Left lobe of liver (tissue), 2 donors: ENCODE data around the gene IL15RA. TPM values are rescaled to one million over a fixed set of nuclear protein-coding genes. Genes with fewer than 3 reads are reported as not detected.
A peak's percentile ranks its signal among the peaks of the same experiment; 100 is the strongest.
"Not testable (repeated sequence)": the region's sequence is repeated elsewhere in the genome, so short reads cannot be mapped to it uniquely, and the experiment has no call there.

Experiments used
- ATAC-seq: fragments of 200-7000 bp; cut with Tn5 transposase; one replicate; pipeline ENCODE4 v1.9.1; 2020; ENCODE audit warnings: mild to moderate bottlenecking, moderate library complexity
- DNase-seq: peaks from one replicate; pipeline ENCODE4 v3.0.0-alpha.2; 2020; ENCODE audit warnings: low spot score
- total RNA-seq: library from RNA; stranded (reverse); gene quantifications from one replicate; pipeline ENCODE4 v1.2.1, GENCODE V29; 2021
- donor health status: DM: no; HTN: no; CAD: no; lungs with moderate emphysema.
- donor health status: DM: no; HTN: yes; CAD: no.

Gene IL15RA
- total RNA-seq, 1 donor from 2014 or later = 8.4 TPM

- ATAC-seq = peak; percentile 63
- peak; percentile 69 for DNase-seq
These were observed 45.0 kb downstream of the IL15RA start for GRCh38 chr10:5932345-5932744.

GRCh38 chr10:5930272-5930671 is 47.1 kb downstream of the IL15RA start:
- ATAC-seq (peak; percentile 83), DNase-seq (peak; percentile 89)

- DNase-seq (no peak), ATAC-seq (no peak)
These were observed 47.9 kb downstream of the IL15RA start for GRCh38 chr10:5929442-5929841.

- no peak for ATAC-seq
- DNase-seq = no peak
These were observed 50.0 kb downstream of the IL15RA start for GRCh38 chr10:5927306-5927705.

GRCh38 chr10:5924889-5925288 is 52.5 kb downstream of the IL15RA start:
- DNase-seq (no peak), ATAC-seq (no peak)

GRCh38 chr10:5921746-5922145 is 55.6 kb downstream of the IL15RA start:
- ATAC-seq = no peak
- no peak for DNase-seq

- DNase-seq (no peak), ATAC-seq (no peak)
These were observed 57.8 kb downstream of the IL15RA start for GRCh38 chr10:5919568-5919967.

- ATAC-seq (no peak), DNase-seq (no peak)
These were observed 58.6 kb downstream of the IL15RA start for GRCh38 chr10:5918763-5919162.

- DNase-seq = no peak
- ATAC-seq = no peak
These were observed 60.0 kb downstream of the IL15RA start for GRCh38 chr10:5917305-5917704.

GRCh38 chr10:5915451-5915850 is 61.9 kb downstream of the IL15RA start:
- no peak for ATAC-seq
- no peak for DNase-seq

- ATAC-seq (no peak), DNase-seq (no peak)
These were observed 63.6 kb downstream of the IL15RA start for GRCh38 chr10:5913736-5914135.

GRCh38 chr10:5911670-5912069 is 65.7 kb downstream of the IL15RA start:
- no peak for ATAC-seq
- DNase-seq = no peak

GRCh38 chr10:5910323-5911100 is 66.8 kb downstream of the IL15RA start:
- DNase-seq = no peak
- ATAC-seq = no peak

- ATAC-seq, DNase-seq: not testable (repeated sequence)
These were observed 68.7 kb downstream of the IL15RA start for GRCh38 chr10:5908676-5909075.

- DNase-seq = no peak
- no peak for ATAC-seq
These were observed 70.7 kb downstream of the IL15RA start for GRCh38 chr10:5906651-5907050.

- DNase-seq (no peak), ATAC-seq (peak; percentile 64)
These were observed 71.4 kb downstream of the IL15RA start for GRCh38 chr10:5905854-5906507.

GRCh38 chr10:5904227-5904626 is 73.1 kb downstream of the IL15RA start:
- no peak for ATAC-seq
- DNase-seq = peak; percentile 3

GRCh38 chr10:5903563-5903962 is 73.8 kb downstream of the IL15RA start:
- DNase-seq (no peak), ATAC-seq (no peak)

- DNase-seq (peak; percentile 73), ATAC-seq (peak; percentile 90)
These were observed 74.7 kb downstream of the IL15RA start for GRCh38 chr10:5902511-5903274.
